ENCODE measurements around the gene RIOK3. TPM values are rescaled to one million over a fixed set of nuclear protein-coding genes. Genes with fewer than 3 reads are reported as not detected.

RIOK3 gene
- total RNA-seq, 1 donor from 2014 or later = 69.7 TPM

- Mint-ChIP-seq H3K36me3 (ENCODE audit: low read depth, unreplicated experiment) (peaks cover 32% of the 10 kb centered on the region), H3K27ac (ENCODE audit: unreplicated experiment) (no peak overlapping the region), H3K4me1 (ENCODE audit: unreplicated experiment) (peaks cover 11% of the 10 kb centered on the region), H3K4me3 (ENCODE audit: unreplicated experiment) (peak overlapping the region; percentile 16), H3K9me3 (ENCODE audit: unreplicated experiment) (no peaks in the 10 kb centered on the region), H3K27me3 (ENCODE audit: unreplicated experiment) (no peaks in the 10 kb centered on the region)
- DNase-seq (ENCODE audit: low spot score) = no peak
- TF ChIP-seq CTCF (IDR thresholded peaks at IDR 0.05; ENCODE audit: unreplicated experiment) = no peak
Observed at GRCh38 chr18:23519734-23520133, 66.6 kb downstream of the RIOK3 start.

GRCh38 chr18:23521271-23521670 lies 68.2 kb downstream of the RIOK3 start:
- Mint-ChIP-seq H3K27ac (ENCODE audit: unreplicated experiment) (no peak overlapping the region), H3K4me1 (ENCODE audit: unreplicated experiment) (peaks cover 11% of the 10 kb centered on the region), H3K9me3 (ENCODE audit: unreplicated experiment) (no peaks in the 10 kb centered on the region), H3K4me3 (ENCODE audit: unreplicated experiment) (no peak overlapping the region), H3K36me3 (ENCODE audit: low read depth, unreplicated experiment) (peaks cover 36% of the 10 kb centered on the region), H3K27me3 (ENCODE audit: unreplicated experiment) (no peaks in the 10 kb centered on the region)
- TF ChIP-seq CTCF (IDR thresholded peaks at IDR 0.05; ENCODE audit: unreplicated experiment) = no peak
- no peak for DNase-seq (ENCODE audit: low spot score)

- Mint-ChIP-seq H3K27ac (ENCODE audit: unreplicated experiment) (no peak overlapping the region), H3K36me3 (ENCODE audit: low read depth, unreplicated experiment) (peaks cover 40% of the 10 kb centered on the region), H3K4me1 (ENCODE audit: unreplicated experiment) (peaks cover 11% of the 10 kb centered on the region), H3K27me3 (ENCODE audit: unreplicated experiment) (no peaks in the 10 kb centered on the region), H3K4me3 (ENCODE audit: unreplicated experiment) (no peak overlapping the region), H3K9me3 (ENCODE audit: unreplicated experiment) (no peaks in the 10 kb centered on the region)
- DNase-seq (ENCODE audit: low spot score) = no peak
- no peak for TF ChIP-seq CTCF (IDR thresholded peaks at IDR 0.05; ENCODE audit: unreplicated experiment)
Observed at GRCh38 chr18:23521907-23522306, 68.8 kb downstream of the RIOK3 start.

GRCh38 chr18:23523429-23524212 lies 70.5 kb downstream of the RIOK3 start:
- Mint-ChIP-seq H3K9me3 (ENCODE audit: unreplicated experiment) (no peaks in the 10 kb centered on the region), H3K4me1 (ENCODE audit: unreplicated experiment) (peaks cover 11% of the 10 kb centered on the region), H3K27ac (ENCODE audit: unreplicated experiment) (no peak overlapping the region), H3K4me3 (ENCODE audit: unreplicated experiment) (no peak overlapping the region), H3K27me3 (ENCODE audit: unreplicated experiment) (no peaks in the 10 kb centered on the region), H3K36me3 (ENCODE audit: low read depth, unreplicated experiment) (peaks cover 40% of the 10 kb centered on the region)
- no peak for TF ChIP-seq CTCF (IDR thresholded peaks at IDR 0.05; ENCODE audit: unreplicated experiment)
- DNase-seq (ENCODE audit: low spot score) = no peak

- no peak for TF ChIP-seq CTCF (IDR thresholded peaks at IDR 0.05; ENCODE audit: unreplicated experiment)
- H3K27ac Mint-ChIP-seq (ENCODE audit: unreplicated experiment) = no peak overlapping the region
- H3K9me3 Mint-ChIP-seq (ENCODE audit: unreplicated experiment) = no peaks in the 10 kb centered on the region
- no peaks in the 10 kb centered on the region for H3K27me3 Mint-ChIP-seq (ENCODE audit: unreplicated experiment)
- peaks cover 11% of the 10 kb centered on the region for H3K4me1 Mint-ChIP-seq (ENCODE audit: unreplicated experiment)
- H3K4me3 Mint-ChIP-seq (ENCODE audit: unreplicated experiment) = no peak overlapping the region
- DNase-seq (ENCODE audit: low spot score) = no peak
- peaks cover 42% of the 10 kb centered on the region for H3K36me3 Mint-ChIP-seq (ENCODE audit: low read depth, unreplicated experiment)
Observed at GRCh38 chr18:23524213-23524707, 71.2 kb downstream of the RIOK3 start.
